ENCODE results near the gene NOL9. TPM values are rescaled to one million over a fixed set of nuclear protein-coding genes. Genes with fewer than 3 reads are reported as not detected.
"Not testable (repeated sequence)": the region's sequence is repeated elsewhere in the genome, so short reads cannot be mapped to it uniquely, and the experiment has no call there.

The NOL9 gene
- polyA plus RNA-seq (2012; ENCODE audit: missing spikeins) = 13.4 TPM

DNA sequence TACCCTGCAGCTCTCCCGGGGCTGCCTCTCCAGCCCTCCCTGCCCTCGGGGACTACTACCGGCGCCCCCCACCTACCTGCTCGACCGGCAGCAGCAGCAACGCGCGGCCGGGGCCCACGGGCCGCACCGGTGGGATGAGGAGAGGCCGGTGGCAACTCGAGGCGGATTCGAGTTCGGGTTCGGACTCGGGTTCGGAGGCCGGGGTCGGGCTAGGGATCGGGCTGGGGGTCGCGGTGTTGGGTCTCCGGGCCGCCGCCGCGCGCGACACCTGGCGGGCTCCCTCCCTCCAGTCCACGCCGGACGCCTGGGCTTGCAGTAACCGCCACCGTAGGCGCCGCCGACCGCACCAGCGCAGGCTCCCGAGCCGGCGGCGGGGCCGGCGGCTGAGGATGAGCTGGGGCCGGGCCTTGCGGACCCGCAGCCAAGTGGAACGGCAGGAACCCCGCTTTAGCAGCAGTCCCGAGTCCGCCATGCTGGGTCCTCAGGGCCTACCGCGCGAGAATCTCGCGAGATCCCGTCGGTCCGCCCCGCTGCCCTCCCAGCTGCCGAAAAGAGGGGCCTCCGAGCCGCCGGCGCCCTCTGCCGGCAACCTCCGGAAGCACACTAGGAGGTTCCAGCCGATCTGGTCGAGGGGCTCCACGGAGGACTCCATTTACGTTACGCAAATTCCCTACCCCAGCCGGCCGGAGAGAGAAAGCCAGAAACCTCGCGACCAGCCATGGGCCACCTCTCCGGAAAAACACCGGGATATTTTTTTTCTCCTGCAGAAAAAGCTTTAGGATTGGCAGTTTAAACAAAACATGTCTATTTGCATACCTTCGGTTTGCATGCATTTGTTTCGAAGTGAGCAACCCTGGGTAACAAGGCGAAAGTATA lies at the start of gene NOL9:
TSS of gene NOL9 (minus strand) at position 483 of the 876 bp plus-strand sequence. CDS start at position 472, 11 bp downstream.
- peak; percentile 93 for FAIRE-seq
- peak; percentile 96 for DNase-seq (ENCODE audit: insufficient read length)
- peak; percentile 93 for TF ChIP-seq TAF1 (IDR thresholded peaks at IDR 0.05; ENCODE audit: borderline replicate concordance, low read depth, low read length)
- TF ChIP-seq POLR2A (IDR thresholded peaks at IDR 0.05; ENCODE audit: low read depth, low read length) = peak; percentile 88
- peak; percentile 71 for TF ChIP-seq POLR2AphosphoS5 (IDR thresholded peaks at IDR 0.05; ENCODE audit: low read depth, low read length)

DNA sequence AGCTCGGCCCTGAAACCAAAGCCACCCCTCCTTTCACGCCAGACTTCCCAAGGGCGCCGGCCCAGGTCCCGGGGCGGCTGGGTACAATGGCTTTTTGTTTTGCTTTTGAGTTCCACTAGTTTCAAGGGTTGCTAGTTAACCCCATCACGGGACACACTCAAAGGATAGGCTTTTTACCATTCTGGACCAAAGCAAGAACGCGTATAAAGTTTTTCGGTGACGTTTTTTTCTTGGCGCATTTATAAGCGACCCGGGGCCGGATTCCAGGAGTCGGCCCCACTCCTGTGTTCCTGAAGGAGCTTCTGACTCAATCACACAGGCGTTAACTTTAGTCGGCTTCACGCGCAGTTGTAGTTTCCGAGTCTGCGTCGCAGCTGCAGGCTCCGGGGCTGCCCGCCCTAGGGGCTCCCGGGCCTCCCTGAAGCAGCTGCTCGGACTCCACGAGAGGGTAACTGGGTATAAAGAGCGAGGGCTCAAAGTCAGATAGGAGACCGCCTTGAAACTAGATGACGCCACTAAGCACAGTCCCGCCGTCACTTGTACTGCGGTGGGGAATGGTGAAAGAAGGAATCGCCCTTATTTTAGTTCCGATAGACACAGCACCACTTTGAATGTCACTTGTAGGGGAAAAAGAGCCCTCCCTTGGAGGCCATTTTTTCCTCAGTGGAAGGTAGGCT lies 49.1 kb upstream of the NOL9 start:
- TF ChIP-seq POLR2AphosphoS5 (IDR thresholded peaks at IDR 0.05; ENCODE audit: low read depth, low read length) = no peak
- TF ChIP-seq TAF1 (IDR thresholded peaks at IDR 0.05; ENCODE audit: borderline replicate concordance, low read depth, low read length) = no peak
- no peak for TF ChIP-seq POLR2A (IDR thresholded peaks at IDR 0.05; ENCODE audit: low read depth, low read length)
- FAIRE-seq (no peak), DNase-seq (ENCODE audit: insufficient read length) (no peak)

DNA sequence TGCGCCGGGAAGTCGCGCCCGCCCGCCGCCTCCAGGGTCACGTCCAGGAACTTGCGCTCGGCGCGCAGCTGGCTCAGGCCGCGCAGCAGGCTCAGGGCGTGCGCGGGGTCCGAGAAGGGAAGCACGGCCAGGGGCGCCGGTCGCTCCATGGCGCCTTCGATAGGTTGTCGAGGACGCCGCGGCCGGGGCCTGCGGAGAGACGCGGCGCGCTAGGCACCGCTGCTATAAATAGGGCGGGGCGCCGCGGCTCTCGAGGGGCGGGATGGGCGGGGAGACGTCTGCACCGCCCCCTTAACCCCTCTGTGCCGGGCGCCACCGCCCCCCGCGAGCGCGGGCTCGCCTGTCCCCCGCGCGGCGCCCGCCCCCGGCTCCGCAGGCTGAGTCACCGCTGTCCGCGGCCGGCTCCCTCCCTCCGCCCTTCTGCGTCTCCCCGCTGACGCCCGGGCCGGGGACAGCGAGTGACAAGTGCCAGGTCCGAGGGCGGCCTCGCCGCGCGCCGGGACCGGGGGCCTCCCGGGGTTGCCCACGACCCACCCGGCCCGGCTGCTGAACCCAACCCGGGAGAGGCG lies 48.4 kb upstream of the NOL9 start, which contains the start of gene KLHL21:
TSS of gene KLHL21 (minus strand) at position 201 of the 569 bp plus-strand sequence. CDS start at position 149, 52 bp downstream.
- DNase-seq (ENCODE audit: insufficient read length) (peak; percentile 78), FAIRE-seq (peak; percentile 70)
- no peak for TF ChIP-seq TAF1 (IDR thresholded peaks at IDR 0.05; ENCODE audit: borderline replicate concordance, low read depth, low read length)
- TF ChIP-seq POLR2A (IDR thresholded peaks at IDR 0.05; ENCODE audit: low read depth, low read length) = peak; percentile 74; the same call in 1 of the 2 replicates
- TF ChIP-seq POLR2AphosphoS5 (IDR thresholded peaks at IDR 0.05; ENCODE audit: low read depth, low read length) = no peak

DNA sequence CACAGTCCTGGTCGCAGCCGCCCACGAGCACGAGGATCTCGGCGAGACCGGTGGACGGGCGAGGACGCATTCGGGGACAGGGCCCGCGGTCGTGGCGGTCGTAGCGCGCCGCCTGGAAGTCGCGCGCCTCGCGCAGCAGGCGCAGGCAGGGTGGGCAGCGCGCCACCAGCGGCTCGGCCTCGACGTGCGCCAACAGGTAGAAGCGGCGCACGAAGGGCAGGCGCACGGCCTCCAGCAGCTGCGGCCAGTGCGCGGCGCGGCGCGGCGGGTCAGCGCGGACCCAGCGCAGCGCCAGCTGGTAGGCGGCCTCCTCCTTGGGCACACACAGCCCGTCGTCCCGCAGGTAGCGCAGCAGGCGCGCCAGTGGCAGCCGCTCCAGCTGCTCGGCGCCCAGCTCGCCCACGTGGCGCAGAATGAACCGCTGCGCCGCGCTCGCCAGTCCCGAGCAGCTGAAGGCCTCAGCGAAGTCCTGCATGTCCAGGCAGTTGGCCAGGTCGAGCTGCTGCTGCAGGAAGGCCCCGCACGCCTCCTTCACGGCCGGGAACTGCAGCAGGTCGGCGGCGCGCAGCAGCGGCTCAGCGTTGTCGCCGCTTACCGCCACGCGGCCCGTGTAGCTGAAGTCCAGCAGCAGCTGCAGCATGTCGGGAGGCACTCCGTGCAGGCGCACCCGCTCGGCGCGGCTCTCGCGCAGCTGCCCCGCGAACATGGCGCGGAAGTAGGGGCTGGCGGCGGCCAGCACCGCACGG lies 47.8 kb upstream of the NOL9 start:
- TF ChIP-seq POLR2AphosphoS5 (IDR thresholded peaks at IDR 0.05; ENCODE audit: low read depth, low read length) = no peak
- TF ChIP-seq TAF1 (IDR thresholded peaks at IDR 0.05; ENCODE audit: borderline replicate concordance, low read depth, low read length) = no peak
- TF ChIP-seq POLR2A (IDR thresholded peaks at IDR 0.05; ENCODE audit: low read depth, low read length) = no peak
- peak; percentile 61 for FAIRE-seq
- DNase-seq (ENCODE audit: insufficient read length) = peak; percentile 31

GRCh38 chr1:6601049-6601922 lies 47.0 kb upstream of the NOL9 start:
- FAIRE-seq = peak; percentile 78
- TF ChIP-seq POLR2A (IDR thresholded peaks at IDR 0.05; ENCODE audit: low read depth, low read length) = no peak
- no peak for TF ChIP-seq TAF1 (IDR thresholded peaks at IDR 0.05; ENCODE audit: borderline replicate concordance, low read depth, low read length)
- TF ChIP-seq POLR2AphosphoS5 (IDR thresholded peaks at IDR 0.05; ENCODE audit: low read depth, low read length) = no peak
- DNase-seq (ENCODE audit: insufficient read length) = peak; percentile 51

DNA sequence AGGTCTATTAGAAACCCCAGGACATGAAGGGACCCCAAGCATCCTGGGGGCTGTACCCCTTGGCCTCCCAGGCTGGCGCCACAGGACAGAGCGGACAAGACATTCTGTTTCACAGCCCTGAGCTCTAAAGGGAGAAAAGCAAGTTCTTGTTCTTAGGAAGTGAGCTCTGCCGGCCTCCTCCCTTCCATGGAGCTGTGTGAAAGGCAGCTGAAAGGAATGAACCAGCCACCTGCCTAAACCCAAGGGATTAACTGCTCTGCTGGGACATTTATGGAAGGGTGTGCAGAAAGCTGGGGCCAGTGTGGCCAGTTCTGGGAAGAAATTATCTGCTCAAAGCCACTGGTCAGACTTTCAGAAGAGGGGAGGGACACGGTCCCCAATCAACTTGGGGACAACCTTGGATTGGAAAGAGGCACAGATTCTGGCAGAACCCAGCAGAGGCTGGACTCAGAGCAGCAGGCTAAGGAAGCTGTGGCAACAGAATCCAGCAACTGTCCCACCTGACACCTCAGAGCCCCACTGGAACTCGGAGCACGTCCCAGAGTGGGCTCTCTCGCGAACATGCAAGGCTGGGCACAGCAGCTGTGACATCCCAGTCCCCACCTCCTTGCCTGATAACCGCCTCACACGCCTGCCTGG lies 46.2 kb upstream of the NOL9 start:
- no peak for DNase-seq (ENCODE audit: insufficient read length)
- peak; percentile 9 for FAIRE-seq
- TF ChIP-seq POLR2A (IDR thresholded peaks at IDR 0.05; ENCODE audit: low read depth, low read length) = no peak
- no peak for TF ChIP-seq POLR2AphosphoS5 (IDR thresholded peaks at IDR 0.05; ENCODE audit: low read depth, low read length)
- no peak for TF ChIP-seq TAF1 (IDR thresholded peaks at IDR 0.05; ENCODE audit: borderline replicate concordance, low read depth, low read length)

GRCh38 chr1:6599991-6600390 lies 45.7 kb upstream of the NOL9 start:
- not testable (repeated sequence) for FAIRE-seq

DNA sequence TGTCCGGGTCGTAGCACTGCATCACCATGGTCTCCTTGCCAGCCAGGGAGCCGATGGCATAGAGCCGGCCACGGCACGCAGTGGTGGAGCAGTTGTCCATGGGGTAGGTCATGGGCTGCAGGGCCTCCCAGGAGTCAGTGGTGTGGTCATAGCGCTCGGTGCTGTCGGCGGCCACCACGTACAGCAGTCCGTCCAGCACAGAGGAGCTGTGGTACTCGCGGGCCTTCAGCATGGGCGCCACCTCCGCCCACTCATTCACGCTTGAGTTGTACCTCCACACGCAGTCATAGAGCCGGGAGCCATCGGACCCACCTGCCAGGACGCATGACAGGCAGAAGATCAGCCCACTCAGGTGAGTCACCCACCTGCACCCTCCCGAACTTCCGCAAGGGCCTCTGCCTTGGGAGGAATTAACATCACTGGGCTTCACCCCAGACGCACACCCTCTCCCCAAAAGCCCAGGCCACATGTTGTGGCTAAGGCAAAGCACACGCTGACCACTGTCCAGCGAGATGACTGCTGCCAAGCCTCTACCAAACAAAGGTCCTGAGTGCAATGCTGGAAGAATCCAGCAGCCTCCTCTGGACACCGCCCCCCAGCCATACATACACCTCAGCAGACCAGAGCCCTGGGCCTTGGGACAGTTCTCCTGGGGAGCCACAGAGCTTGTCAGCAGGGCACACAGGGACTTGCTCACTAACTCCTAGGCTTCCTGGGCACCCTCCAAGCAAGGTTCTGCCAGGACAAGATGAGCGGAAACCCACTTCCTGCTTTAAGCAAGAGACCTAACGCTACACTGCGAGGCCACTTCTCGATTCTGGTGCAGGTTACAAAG lies 45.0 kb upstream of the NOL9 start:
- TF ChIP-seq POLR2A (IDR thresholded peaks at IDR 0.05; ENCODE audit: low read depth, low read length) (no peak), POLR2AphosphoS5 (IDR thresholded peaks at IDR 0.05; ENCODE audit: low read depth, low read length) (no peak), TAF1 (IDR thresholded peaks at IDR 0.05; ENCODE audit: borderline replicate concordance, low read depth, low read length) (no peak)
- FAIRE-seq (no peak), DNase-seq (ENCODE audit: insufficient read length) (no peak)

More at GRCh38 chr1:6599991-6600390, 45.7 kb upstream of the NOL9 start:
- not testable (repeated sequence) for DNase-seq (ENCODE audit: insufficient read length)

DNA sequence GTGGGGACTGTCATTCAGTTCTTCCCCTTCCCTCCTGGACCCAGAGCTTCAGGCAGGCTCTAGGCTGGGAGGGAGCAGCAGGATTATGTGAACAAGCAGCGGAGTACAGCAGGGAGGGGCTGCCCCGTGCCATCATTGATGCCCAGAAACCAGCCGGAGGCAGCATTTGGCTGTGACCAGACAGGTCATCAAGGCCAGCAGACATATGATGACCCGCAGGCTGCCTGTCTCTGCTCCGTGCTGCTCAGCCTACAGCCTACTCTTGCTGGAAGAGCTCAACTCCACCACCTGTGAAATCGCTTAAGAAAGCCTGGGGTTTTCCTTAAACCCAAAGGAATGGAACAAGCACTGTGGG lies 43.4 kb upstream of the NOL9 start:
- FAIRE-seq = no peak
- no peak for DNase-seq (ENCODE audit: insufficient read length)
- TF ChIP-seq TAF1 (IDR thresholded peaks at IDR 0.05; ENCODE audit: borderline replicate concordance, low read depth, low read length) (no peak), POLR2AphosphoS5 (IDR thresholded peaks at IDR 0.05; ENCODE audit: low read depth, low read length) (no peak), POLR2A (IDR thresholded peaks at IDR 0.05; ENCODE audit: low read depth, low read length) (no peak)
